Vagina (tissue), 2 donors: ENCODE data around the gene SLC6A3. TPM values are rescaled to one million over a fixed set of nuclear protein-coding genes. Genes with fewer than 3 reads are reported as not detected.

Source experiments
- DNase-seq, 2 donors: peaks; one replicate each; pipeline ENCODE4 v3.0.0-alpha.2; 2017; ENCODE audit errors: extremely low spot score in 2 of 2
- H3K27ac ChIP-seq: fragments of 200-600 bp; sonication (generic); one replicate; pipeline ENCODE4 v1.5.1; 2019
- H3K27me3 ChIP-seq: fragments of 200-600 bp; sonication (generic); one replicate; pipeline ENCODE4 v1.5.1; 2019
- H3K36me3 ChIP-seq, 2 donors: fragments of 200-600 bp; sonication (generic); one replicate each; pipeline ENCODE4 v1.5.1; 2017 to 2019
- H3K4me1 ChIP-seq: fragments of 200-600 bp; sonication (generic); one replicate; pipeline ENCODE4 v1.5.1; 2019
- H3K4me3 ChIP-seq, 2 donors: fragments of 200-600 bp; sonication (generic); 1 replicate in 1 of 2; 2 replicates in 1 of 2; pipeline ENCODE4 v1.5.1; 2016 to 2019
- H3K9me3 ChIP-seq: fragments of 200-600 bp; sonication (generic); one replicate; pipeline ENCODE4 v1.5.1; 2019
- CTCF ChIP-seq, 3 experiments: fragments of 450-650 bp in 2 of 3; fragments of 200-600 bp in 1 of 3; sonication (generic) in 1 of 3; IDR thresholded peaks; one replicate each; pipeline ENCODE4 v1.5.1; 2017 to 2019; ENCODE audit warnings: antibody characterized with exemption in 3 of 3, mild to moderate bottlenecking in 2 of 3, moderate library complexity in 2 of 3
- POLR2A ChIP-seq, 2 donors: fragments of 450-650 bp; IDR thresholded peaks; one replicate each; pipeline ENCODE4 v1.6.1; 2017; ENCODE audit warnings: antibody characterized with exemption in 2 of 2, mild to moderate bottlenecking in 2 of 2, moderate library complexity in 2 of 2
- POLR2AphosphoS5 ChIP-seq, 2 donors: sonication (generic); formaldehyde crosslinking; IDR thresholded peaks; one replicate each; pipeline ENCODE4 v1.9.0; 2017; ENCODE audit warnings: antibody characterized with exemption in 2 of 2, mild to moderate bottlenecking in 2 of 2, low read depth in 1 of 2; ENCODE audit not compliant: insufficient read depth in 1 of 2
- intact Hi-C: fragments of 100-400 bp; cut with DNase I; formaldehyde crosslinking; loops from one replicate; pipeline ENCODE4 v1.15.1; 2023
- total RNA-seq: library from RNA; depleted of rRNA; stranded (reverse); fragments of >200 nt; gene quantifications from one replicate; pipeline ENCODE4 v1.2.3, GENCODE V29; 2016

Gene SLC6A3
- total RNA-seq, 1 donor from 2014 or later, result 0.49 TPM

GRCh38 chr5:1356873-1357787 lies 88.1 kb downstream of the SLC6A3 start:
- Histone ChIP-seq H3K27ac (no peak overlapping the region), H3K4me1 (no peaks in the 10 kb centered on the region), H3K9me3 (no peaks in the 10 kb centered on the region), H3K27me3 (no peaks in the 10 kb centered on the region), H3K36me3 (no peaks in the 10 kb centered on the region), H3K4me3 (no peak overlapping the region)
- no peak for DNase-seq
- TF ChIP-seq CTCF (IDR thresholded peaks at IDR 0.05) (no peak), POLR2A (IDR thresholded peaks at IDR 0.05) (no peak), POLR2AphosphoS5 (IDR thresholded peaks at IDR 0.05; ENCODE audit: insufficient read depth in 1 of 2, low read depth in 1 of 2) (no peak)
- intact Hi-C loops, result no loop called here

- Histone ChIP-seq H3K4me1 (no peaks in the 10 kb centered on the region), H3K9me3 (no peaks in the 10 kb centered on the region), H3K36me3 (no peaks in the 10 kb centered on the region), H3K27me3 (no peaks in the 10 kb centered on the region), H3K4me3 (no peak overlapping the region), H3K27ac (no peak overlapping the region)
- no peak for TF ChIP-seq POLR2A (IDR thresholded peaks at IDR 0.05)
- no peak for TF ChIP-seq CTCF (IDR thresholded peaks at IDR 0.05)
- no peak for TF ChIP-seq POLR2AphosphoS5 (IDR thresholded peaks at IDR 0.05; ENCODE audit: insufficient read depth in 1 of 2, low read depth in 1 of 2)
- DNase-seq, result no peak
- intact Hi-C loops, result no loop called here
Observed at GRCh38 chr5:1354576-1354975, 90.7 kb downstream of the SLC6A3 start.

GRCh38 chr5:1352231-1353219 lies 92.7 kb downstream of the SLC6A3 start:
- H3K27ac ChIP-seq, result no peak overlapping the region
- H3K27me3 ChIP-seq, result no peaks in the 10 kb centered on the region
- intact Hi-C loops, result no loop called here

DNA sequence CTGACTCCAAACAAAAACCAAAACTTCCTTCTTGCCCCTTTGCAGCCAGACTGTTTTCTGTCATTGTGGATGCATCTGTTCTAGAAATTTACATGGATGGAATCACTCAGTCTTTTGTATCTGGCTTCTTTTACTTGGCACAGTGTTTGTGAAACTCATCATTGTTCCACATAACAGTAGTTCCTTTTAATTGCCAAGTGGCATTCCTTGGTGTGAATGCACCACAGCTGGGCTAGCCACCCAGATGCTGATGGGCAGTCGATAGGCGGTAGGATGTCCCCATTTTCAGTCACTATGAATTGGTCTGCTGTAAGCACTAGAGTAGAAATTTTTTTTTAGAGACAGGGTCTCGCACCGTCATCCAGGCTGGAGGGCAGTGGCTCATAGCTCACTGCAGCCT lies 94.1 kb downstream of the SLC6A3 start:
- Histone ChIP-seq H3K4me1 (peaks cover under 1% of the 10 kb centered on the region), H3K9me3 (no peaks in the 10 kb centered on the region), H3K4me3 (no peak overlapping the region), H3K36me3 (no peaks in the 10 kb centered on the region), H3K27ac (no peak overlapping the region), H3K27me3 (no peaks in the 10 kb centered on the region)
- intact Hi-C loops, result no loop called here
- no peak for DNase-seq
- no peak for TF ChIP-seq POLR2AphosphoS5 (IDR thresholded peaks at IDR 0.05; ENCODE audit: insufficient read depth in 1 of 2, low read depth in 1 of 2)
- no peak for TF ChIP-seq POLR2A (IDR thresholded peaks at IDR 0.05)
- no peak for TF ChIP-seq CTCF (IDR thresholded peaks at IDR 0.05)

More at GRCh38 chr5:1352231-1353219, 92.7 kb downstream of the SLC6A3 start:
- DNase-seq, result no peak
- Histone ChIP-seq H3K9me3 (no peaks in the 10 kb centered on the region), H3K4me3 (no peak overlapping the region), H3K4me1 (no peaks in the 10 kb centered on the region), H3K36me3 (no peaks in the 10 kb centered on the region)
- TF ChIP-seq CTCF (IDR thresholded peaks at IDR 0.05), result no peak
- TF ChIP-seq POLR2AphosphoS5 (IDR thresholded peaks at IDR 0.05; ENCODE audit: insufficient read depth in 1 of 2, low read depth in 1 of 2), result no peak
- TF ChIP-seq POLR2A (IDR thresholded peaks at IDR 0.05), result no peak
